GM12878 (cell line): ENCODE results near the gene NSUN7. TPM values are rescaled to one million over a fixed set of nuclear protein-coding genes. Genes with fewer than 3 reads are reported as not detected.

Source experiments
- ATAC-seq: fragments of 200-7000 bp; cut with Tn5 transposase; 3 replicates; pipeline ENCODE4 v1.9.1; 2020; ENCODE audit warnings: mild to moderate bottlenecking, moderate library complexity
- BruUV-seq: library from RNA; stranded (reverse); fragments of 400-500 nt; replicated peaks from 2 replicates; lab custom pipeline; 2021; lab: Mats Ljungman, UMichigan
- CTCF ChIA-PET: fragments of 300-600 bp; sonication (Branson Sonifier 250); formaldehyde crosslinking; extraction: SDS; loops from one replicate; lab custom pipeline; 2021; ENCODE audit warnings: inconsistent platforms; lab: Yijun Ruan, JAX
- POLR2A ChIA-PET: fragments of 350-600 bp; formaldehyde crosslinking; extraction: SDS; loops from one replicate; lab custom pipeline; 2021; ENCODE audit warnings: inconsistent platforms; lab: Charles Lee
- RAD21 ChIA-PET: fragments of 300-600 bp; sonication (Branson Sonifier 250); formaldehyde crosslinking; loops from one replicate; lab custom pipeline; 2023; ENCODE audit warnings: antibody characterized with exemption; ENCODE audit not compliant: unreplicated experiment; lab: Charles Lee
- SMC1A ChIA-PET: fragments of 300-600 bp; sonication (Branson Sonifier 250); formaldehyde crosslinking; loops from one replicate; lab custom pipeline; 2023; ENCODE audit not compliant: unreplicated experiment, uncharacterized antibody; lab: Charles Lee
- DNase-seq: peaks from one replicate; pipeline ENCODE4 v3.0.0-alpha.2; 2011; ENCODE audit warnings: low read depth, low spot score
- FAIRE-seq: peaks from 3 replicates; lab custom pipeline; 2011; peaks lifted over from hg19 to GRCh38; lab: Jason Lieb, UNC
- H2AFZ ChIP-seq: 2 replicates; pipeline ENCODE4 v1.6.0; 2011; ENCODE audit warnings: low read depth, low read length, control low read depth; ENCODE audit not compliant: control insufficient read depth
- H3K27ac ChIP-seq: 2 replicates; pipeline ENCODE4 v1.5.1; 2011; ENCODE audit warnings: control low read depth; ENCODE audit not compliant: control insufficient read depth, insufficient read depth
- H3K27me3 ChIP-seq, 2 experiments: replicated peaks in 1 of 2; 2 replicates each; pipeline versions ENCODE4 v1.6.0 to v1.6.1; 2011; ENCODE audit warnings: low read length in 1 of 2; ENCODE audit not compliant: control insufficient read depth in 2 of 2, insufficient read depth in 2 of 2
- H3K36me3 ChIP-seq, 2 experiments: 2 replicates each; pipeline ENCODE4 v1.5.1; 2011; ENCODE audit warnings: low read length in 1 of 2; ENCODE audit not compliant: control insufficient read depth in 2 of 2, insufficient read depth in 2 of 2
- H3K4me1 ChIP-seq: 2 replicates; pipeline ENCODE4 v1.6.1; 2011; ENCODE audit warnings: mild to moderate bottlenecking, low read length, moderate library complexity, mixed read lengths; ENCODE audit not compliant: control insufficient read depth, insufficient read depth
- H3K4me2 ChIP-seq: 2 replicates; pipeline ENCODE4 v1.6.0; 2011; ENCODE audit warnings: control low read depth; ENCODE audit not compliant: control insufficient read depth, insufficient read depth
- H3K4me3 ChIP-seq: fragments of 200-600 bp; sonication (generic); 2 replicates; pipeline ENCODE4 v1.5.1; 2016
- H3K79me2 ChIP-seq: 2 replicates; pipeline ENCODE4 v1.6.0; 2011; ENCODE audit warnings: low read length; ENCODE audit not compliant: control insufficient read depth, insufficient read depth
- H3K9ac ChIP-seq: 2 replicates; pipeline ENCODE4 v1.8.0; 2011; ENCODE audit warnings: low read length, control low read depth, mixed read lengths; ENCODE audit not compliant: control insufficient read depth, insufficient read depth
- H3K9me3 ChIP-seq: replicated peaks from 3 replicates; pipeline ENCODE4 v1.5.1; 2011; ENCODE audit warnings: mild to moderate bottlenecking, low read length; ENCODE audit not compliant: control insufficient read depth, insufficient read depth
- H4K20me1 ChIP-seq: 2 replicates; pipeline ENCODE4 v1.6.0; 2011; ENCODE audit not compliant: control insufficient read depth, insufficient read depth
- BCL11A ChIP-seq: IDR thresholded peaks from 2 replicates; pipeline ENCODE4 v1.6.1; 2011; ENCODE audit warnings: low read depth, low read length
- BCLAF1 ChIP-seq: fragments of 450-650 bp; IDR thresholded peaks from 2 replicates; pipeline ENCODE4 v1.6.1; 2017; ENCODE audit warnings: antibody characterized with exemption, mild to moderate bottlenecking, moderate library complexity
- ELK1 ChIP-seq: IDR thresholded peaks from 2 replicates; pipeline ENCODE4 v1.6.1; 2012; ENCODE audit warnings: low read depth, low read length, improper control_type of control experiment
- ETV6 ChIP-seq, 2 experiments: fragments of 450-650 bp in 1 of 2; IDR thresholded peaks in 1 of 2; conservative IDR thresholded peaks in 1 of 2; 2 replicates each; pipeline ENCODE4 v1.6.1; 2014; ENCODE audit warnings: antibody characterized with exemption in 1 of 2, borderline replicate concordance in 1 of 2, low read depth in 1 of 2, mild to moderate bottlenecking in 1 of 2, moderate library complexity in 1 of 2
- GABPA ChIP-seq: IDR thresholded peaks from 2 replicates; pipeline ENCODE4 v1.6.1; 2014; ENCODE audit warnings: antibody characterized with exemption, low read depth, mild to moderate bottlenecking, inconsistent platforms
- GATAD2B ChIP-seq: fragments of 450-650 bp; conservative IDR thresholded peaks from 2 replicates; pipeline ENCODE4 v1.6.1; 2017; ENCODE audit warnings: low read depth, mild to moderate bottlenecking, moderate library complexity
- MAX ChIP-seq: IDR thresholded peaks from 2 replicates; pipeline ENCODE4 v1.6.1; 2012; ENCODE audit warnings: low read depth, low read length, improper control_type of control experiment
- MYC ChIP-seq: IDR thresholded peaks from 2 replicates; pipeline ENCODE4 v1.6.1; 2011; ENCODE audit warnings: mild to moderate bottlenecking, low read length, moderate library complexity, inconsistent platforms; ENCODE audit not compliant: insufficient read depth, insufficient replicate concordance, insufficient read length, severe bottlenecking
- PRDM15 ChIP-seq: fragments of 450-650 bp; formaldehyde crosslinking; IDR thresholded peaks from 2 replicates; pipeline ENCODE4 v1.4.0; 2020; ENCODE audit warnings: mild to moderate bottlenecking, moderate library complexity
- RBBP5 ChIP-seq: fragments of 200-600 bp; sonication (generic); conservative IDR thresholded peaks from 2 replicates; pipeline ENCODE4 v1.6.1; 2016
- RELA ChIP-seq: fragments of 450-650 bp; IDR thresholded peaks from 2 replicates; pipeline ENCODE4 v1.8.0; 2014; ENCODE audit warnings: borderline replicate concordance; ENCODE audit not compliant: partially characterized antibody
- SMAD1 ChIP-seq: fragments of 450-650 bp; IDR thresholded peaks from 2 replicates; pipeline ENCODE4 v1.6.1; 2018; ENCODE audit warnings: mild to moderate bottlenecking, low read depth; ENCODE audit not compliant: partially characterized antibody
- SREBF1 ChIP-seq: IDR thresholded peaks from 2 replicates; pipeline ENCODE4 v1.6.1; 2012; ENCODE audit warnings: mild to moderate bottlenecking, low read length
- SUPT20H ChIP-seq: IDR thresholded peaks from 2 replicates; pipeline ENCODE4 v1.6.1; 2011; ENCODE audit warnings: low read depth, mild to moderate bottlenecking, low read length, moderate library complexity, borderline replicate concordance; ENCODE audit not compliant: control insufficient read depth
- TCF12 ChIP-seq: IDR thresholded peaks from 2 replicates; pipeline ENCODE4 v1.6.1; 2011; ENCODE audit warnings: low read depth, mild to moderate bottlenecking, low read length
- ZSCAN29 ChIP-seq: fragments of 450-650 bp; IDR thresholded peaks from 2 replicates; pipeline ENCODE4 v1.6.1; 2017; ENCODE audit warnings: mild to moderate bottlenecking, moderate library complexity
- WGBS: methylation state at CpG from one replicate; pipeline ENCODE4 v1.1.6; 2016; ENCODE audit warnings: low lambda C conversion rate; ENCODE audit not compliant: insufficient replicate concordance, insufficient coverage; ENCODE audit errors: missing lambda C conversion rate; 5-methylcytosine and 5-hydroxymethylcytosine counted together
- in situ Hi-C: fragments of 300-500 bp; cut with MboI; formaldehyde crosslinking; loops from 9 replicates; pipeline ENCODE4 v1.14.3; 2018; ENCODE audit warnings: mixed read lengths
- intact Hi-C: fragments of 100-400 bp; cut with micrococcal nuclease; formaldehyde crosslinking; loops from one replicate; pipeline ENCODE4 v1.14.2; 2022; ENCODE audit not compliant: unreplicated experiment
- polyA plus RNA-seq, 11 experiments: library from polyadenylated mRNA; depleted of rRNA in 4 of 11; unstranded in 6 of 11; stranded (reverse) in 5 of 11; fragments of >200 nt; fragmentation: Nextera tagmentation in 4 of 11; fragmentation: Illumina TruSeq in 1 of 11; extraction: Ambion mirVana in 4 of 11; extraction: Trizol in 1 of 11; gene quantifications; 1 replicate in 1 of 11; 2 replicates in 10 of 11; pipeline versions ENCODE4 v1.2.1 to v1.2.3, GENCODE V29; 2011 to 2016; ENCODE audit warnings: inconsistent platforms in 2 of 11, missing spikeins in 2 of 11, low read depth in 1 of 11
- total RNA-seq, 4 experiments: library from RNA; depleted of rRNA in 3 of 4; stranded (reverse); fragments of >200 nt in 3 of 4; fragmentation: Illumina TruSeq in 1 of 4; extraction: Trizol in 1 of 4; gene quantifications; 2 replicates each; pipeline versions ENCODE4 v1.2.1 to v1.2.3, GENCODE V29; 2013 to 2021

NSUN7 gene
- total and polyA plus RNA-seq, 10 of the 15 experiments (the other 5 are each of a cell fraction or from before 2014, with no cell fraction given) = 0.02 to 0.21 (median 0.15) TPM; not detected in 3

- Histone ChIP-seq H4K20me1 (no peaks in the 10 kb centered on the region), H2AFZ (no peak overlapping the region), H3K9ac (no peak overlapping the region), H3K79me2 (no peaks in the 10 kb centered on the region), H3K4me3 (no peak overlapping the region), H3K4me2 (no peak overlapping the region), H3K36me3 (no peaks in the 10 kb centered on the region; a peak in 1 of 4 replicates), H3K27me3 (no peaks in the 10 kb centered on the region), H3K9me3 (no peaks in the 10 kb centered on the region), H3K4me1 (peaks cover 15% of the 10 kb centered on the region), H3K27ac (no peak overlapping the region)
- no TSS peak for BruUV-seq
- FAIRE-seq (no peak), DNase-seq (no peak), ATAC-seq (no peak)
- ChIA-PET SMC1A (interaction anchor here (0.9 to 9.4 kb wide), 3 partner anchors 57 to 123 kb away, joined by 3 to 133 read pairs (median 3); no protein-coding TSS in a partner anchor), RAD21 (interaction anchor here (1.3 to 1.6 kb wide), 2 partner anchors 55 to 518 kb away, joined by 3 to 6 read pairs; no protein-coding TSS in a partner anchor), POLR2A (no interaction called here), CTCF (interaction anchor here (0.9 to 11.5 kb wide), 11 partner anchors 9 to 107 kb away, joined by 3 to 224 read pairs (median 12); no protein-coding TSS in a partner anchor)
- intact Hi-C loops = loop anchor here (5.0 kb wide), 1 partner anchor 55 kb away; no protein-coding TSS in a partner anchor
- in situ Hi-C loops = loop anchor here (5.0 kb wide), 1 partner anchor 110 kb away; no protein-coding TSS in a partner anchor
- 71% methylated on average over 12 of the region's 13 CpGs for WGBS
- TF ChIP-seq ELK1 (no peak), RELA (no peak), SMAD1 (no peak), ETV6 (conservative IDR thresholded peaks at IDR 0.05 in 1 of 2, IDR thresholded peaks at IDR 0.05 in 1 of 2; ENCODE audit: borderline replicate concordance in 1 of 2, low read depth in 1 of 2) (no peak), GABPA (no peak), MAX (no peak), BCLAF1 (no peak), ZSCAN29 (no peak), PRDM15 (CRISPR knock-in tag) (no peak), SUPT20H (no peak), RBBP5 (no peak), TCF12 (no peak), BCL11A (no peak), SREBF1 (no peak), GATAD2B (no peak), MYC (no peak)
Measured at GRCh38 chr4:40842318-40842717, 92.6 kb downstream of the NSUN7 start.
